ENCODE data around the gene CTRB1. TPM values are rescaled to one million over a fixed set of nuclear protein-coding genes. Genes with fewer than 3 reads are reported as not detected.

CTRB1 gene
- total RNA-seq, 2 donors from 2014 or later: 14,932 to 20,352 TPM

GRCh38 chr16:75176926-75177325, 41.9 kb upstream of the CTRB1 start:
- TF ChIP-seq, protein P1, sequence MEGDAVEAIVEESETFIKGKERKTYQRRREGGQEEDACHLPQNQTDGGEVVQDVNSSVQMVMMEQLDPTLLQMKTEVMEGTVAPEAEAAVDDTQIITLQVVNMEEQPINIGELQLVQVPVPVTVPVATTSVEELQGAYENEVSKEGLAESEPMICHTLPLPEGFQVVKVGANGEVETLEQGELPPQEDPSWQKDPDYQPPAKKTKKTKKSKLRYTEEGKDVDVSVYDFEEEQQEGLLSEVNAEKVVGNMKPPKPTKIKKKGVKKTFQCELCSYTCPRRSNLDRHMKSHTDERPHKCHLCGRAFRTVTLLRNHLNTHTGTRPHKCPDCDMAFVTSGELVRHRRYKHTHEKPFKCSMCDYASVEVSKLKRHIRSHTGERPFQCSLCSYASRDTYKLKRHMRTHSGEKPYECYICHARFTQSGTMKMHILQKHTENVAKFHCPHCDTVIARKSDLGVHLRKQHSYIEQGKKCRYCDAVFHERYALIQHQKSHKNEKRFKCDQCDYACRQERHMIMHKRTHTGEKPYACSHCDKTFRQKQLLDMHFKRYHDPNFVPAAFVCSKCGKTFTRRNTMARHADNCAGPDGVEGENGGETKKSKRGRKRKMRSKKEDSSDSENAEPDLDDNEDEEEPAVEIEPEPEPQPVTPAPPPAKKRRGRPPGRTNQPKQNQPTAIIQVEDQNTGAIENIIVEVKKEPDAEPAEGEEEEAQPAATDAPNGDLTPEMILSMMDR (IDR thresholded peaks at IDR 0.05): no peak
- no peak for TF ChIP-seq POLR2A (IDR thresholded peaks at IDR 0.05)
- H3K27me3 ChIP-seq: no peaks in the 10 kb centered on the region
- no peak overlapping the region for H3K4me3 ChIP-seq
- ATAC-seq: no peak
- intact Hi-C loops (cut with DNase I): no loop called here
- no peak overlapping the region for H3K27ac ChIP-seq
- peaks cover 0 to 10% (median 0%) of the 10 kb centered on the region in 3 donors for H3K9me3 ChIP-seq
- no peaks in the 10 kb centered on the region for H3K4me1 ChIP-seq
- 88 to 92% methylated on average over 2 of the region's 2 CpGs for WGBS, 2 donors
- DNase-seq: no peak
- H3K36me3 ChIP-seq (replicated peaks in 1 of 2; ENCODE audit: insufficient read depth in 1 of 2, low read depth in 2 of 2): no peaks in the 10 kb centered on the region

DNA sequence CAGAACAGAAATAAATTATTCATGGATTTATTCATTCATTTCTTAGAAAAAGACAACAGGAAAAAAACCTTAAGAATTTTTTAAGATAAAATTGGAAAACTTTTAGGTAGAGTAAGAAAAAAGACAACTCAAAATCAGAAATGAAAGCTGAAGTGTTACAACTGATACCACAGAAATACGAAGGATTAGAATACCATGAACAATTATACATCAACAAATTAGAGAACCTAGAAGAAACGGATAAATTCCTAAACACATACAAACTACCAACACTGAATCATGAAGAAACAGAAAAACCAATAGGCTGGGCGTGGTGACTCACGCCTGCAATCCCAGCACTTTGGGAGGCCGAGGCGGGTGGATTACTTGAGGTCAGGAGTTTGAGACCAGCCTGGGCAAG, 39.6 kb upstream of the CTRB1 start:
- Histone ChIP-seq H3K27ac (no peak overlapping the region), H3K9me3 (peaks cover 0 to 10% (median 0%) of the 10 kb centered on the region in 3 donors), H3K4me3 (no peak overlapping the region), H3K27me3 (no peaks in the 10 kb centered on the region), H3K4me1 (no peaks in the 10 kb centered on the region), H3K36me3 (replicated peaks in 1 of 2; ENCODE audit: insufficient read depth in 1 of 2, low read depth in 2 of 2) (no peaks in the 10 kb centered on the region)
- no peak for TF ChIP-seq POLR2A (IDR thresholded peaks at IDR 0.05)
- TF ChIP-seq, protein P1 (IDR thresholded peaks at IDR 0.05): no peak
- ATAC-seq: no peak
- no peak for DNase-seq
- 91 to 95% methylated on average over 6 of the region's 6 CpGs for WGBS, 2 donors
- intact Hi-C loops (cut with DNase I): no loop called here

DNA sequence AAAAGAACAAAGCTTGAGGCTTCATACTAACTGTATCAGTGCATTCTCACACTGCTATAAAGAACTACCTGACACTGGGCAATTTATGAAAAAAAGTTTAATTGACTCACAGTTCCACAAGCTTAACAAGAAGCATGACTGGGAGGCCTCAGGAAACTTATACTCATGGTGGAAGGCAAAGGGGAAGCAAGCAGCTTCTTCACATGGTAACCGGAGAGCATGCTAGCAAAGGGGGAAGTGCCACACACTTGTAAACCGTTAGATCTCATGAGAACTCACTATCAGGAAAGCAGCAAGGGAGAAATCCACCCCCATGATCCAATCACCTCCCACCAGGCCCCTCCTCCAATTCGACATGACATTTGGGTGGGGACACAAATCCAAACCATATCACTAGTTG, 37.2 kb upstream of the CTRB1 start:
- no peaks in the 10 kb centered on the region for H3K36me3 ChIP-seq (replicated peaks in 1 of 2; ENCODE audit: insufficient read depth in 1 of 2, low read depth in 2 of 2)
- H3K4me1 ChIP-seq: no peaks in the 10 kb centered on the region
- H3K27me3 ChIP-seq: no peaks in the 10 kb centered on the region
- peaks cover 0 to 6% (median 0%) of the 10 kb centered on the region in 3 donors for H3K9me3 ChIP-seq
- no peak overlapping the region for H3K4me3 ChIP-seq
- no peak overlapping the region for H3K27ac ChIP-seq
- no peak for DNase-seq
- intact Hi-C loops (cut with DNase I): no loop called here
- TF ChIP-seq POLR2A (IDR thresholded peaks at IDR 0.05): no peak
- TF ChIP-seq, protein P1 (IDR thresholded peaks at IDR 0.05): no peak
- no peak for ATAC-seq
- 22 to 42% methylated on average over 3 of the region's 3 CpGs for WGBS, 2 donors

DNA sequence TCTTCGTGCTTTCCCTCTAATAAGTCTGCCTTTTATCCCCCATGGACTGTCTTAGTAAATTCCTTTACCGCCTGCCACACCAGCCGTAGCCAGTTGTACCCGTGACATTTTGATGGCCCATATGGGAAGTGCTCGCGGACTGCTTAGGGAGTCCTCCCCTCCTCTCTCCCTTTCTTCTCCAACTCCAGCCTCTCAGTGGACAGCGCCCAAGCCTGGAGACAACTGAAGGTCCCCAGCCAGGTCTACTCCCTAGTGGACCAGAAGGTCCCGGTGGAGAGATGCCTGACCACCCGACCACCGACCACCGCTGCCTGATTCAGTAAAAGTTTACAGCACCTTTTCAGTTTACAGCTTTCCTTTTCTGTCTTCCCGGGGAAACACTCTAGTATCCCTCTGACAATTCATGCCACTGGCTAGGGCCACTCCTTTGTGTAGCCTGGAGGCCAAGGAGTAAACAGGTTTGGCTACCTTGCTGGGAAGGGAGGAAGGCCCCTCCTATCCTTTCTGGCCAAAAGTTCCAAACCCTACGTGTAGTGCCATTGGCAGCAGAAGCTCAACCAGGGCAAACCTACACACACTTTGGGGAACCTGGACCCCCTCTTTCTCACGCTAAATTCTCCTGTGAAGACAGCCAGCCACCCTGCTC, 29.8 kb upstream of the CTRB1 start:
- intact Hi-C loops (cut with DNase I): no loop called here
- Histone ChIP-seq H3K9me3 (no peaks in the 10 kb centered on the region), H3K4me3 (no peak overlapping the region), H3K27me3 (no peaks in the 10 kb centered on the region), H3K4me1 (no peaks in the 10 kb centered on the region), H3K27ac (no peak overlapping the region), H3K36me3 (replicated peaks in 1 of 2; ENCODE audit: insufficient read depth in 1 of 2, low read depth in 2 of 2) (no peaks in the 10 kb centered on the region)
- no peak for TF ChIP-seq POLR2A (IDR thresholded peaks at IDR 0.05)
- TF ChIP-seq, protein P1 (IDR thresholded peaks at IDR 0.05): no peak
- DNase-seq (no peak), ATAC-seq (no peak)
- 80 to 95% methylated on average over 13 to 14 of the region's 14 CpGs for WGBS, 2 donors

- Histone ChIP-seq H3K4me3 (no peak overlapping the region), H3K9me3 (no peaks in the 10 kb centered on the region), H3K4me1 (no peaks in the 10 kb centered on the region), H3K27me3 (no peaks in the 10 kb centered on the region), H3K27ac (no peak overlapping the region), H3K36me3 (replicated peaks in 1 of 2; ENCODE audit: insufficient read depth in 1 of 2, low read depth in 2 of 2) (no peaks in the 10 kb centered on the region)
- DNase-seq (no peak), ATAC-seq (no peak)
- intact Hi-C loops (cut with DNase I): no loop called here
- WGBS, 2 donors: 81 to 88% methylated on average over 8 of the region's 8 CpGs
- no peak for TF ChIP-seq POLR2A (IDR thresholded peaks at IDR 0.05)
- TF ChIP-seq, protein P1 (IDR thresholded peaks at IDR 0.05): no peak
These were observed 29.0 kb upstream of the CTRB1 start for GRCh38 chr16:75189638-75190245.
